Measurements from ENCODE around the gene SMIM29. TPM values are rescaled to one million over a fixed set of nuclear protein-coding genes. Genes with fewer than 3 reads are reported as not detected.

Gene SMIM29
- total and polyA plus RNA-seq, 2 donors (not counting 3 experiments of a cell fraction or from before 2014, with no cell fraction given), result 37.6 to 75.2 TPM

- H3K27me3 ChIP-seq (ENCODE audit: control insufficient read depth in 2 of 2, insufficient read depth in 2 of 2, low read length in 2 of 2), result no peaks in the 10 kb centered on the region
- H3K9me3 ChIP-seq (replicated peaks; ENCODE audit: control insufficient read depth, insufficient read depth, low read length), result no peaks in the 10 kb centered on the region
- dilution Hi-C loops (cut with MboI; ENCODE audit: extremely low pct_ligation_motif_present, low sequenced_read_pairs) (no loop called here), intact Hi-C loops (cut with micrococcal nuclease) (no loop called here)
- no peak overlapping the region for H3K4me3 ChIP-seq (replicated peaks in 1 of 3; ENCODE audit: insufficient read depth in 1 of 3, low read depth in 1 of 3, low read length in 3 of 3)
- H3K4me2 ChIP-seq (ENCODE audit: insufficient read depth, low read length), result no peak overlapping the region
- CTCF ChIA-PET, result interaction anchor here (1.4 kb wide), 1 partner anchor 34 kb away, joined by 7 read pairs; no protein-coding TSS in a partner anchor
- no peaks in the 10 kb centered on the region for H3K36me3 ChIP-seq (ENCODE audit: control insufficient read depth in 2 of 2, extremely low read depth in 1 of 2, insufficient read depth in 2 of 2, low read length in 2 of 2)
- H4K20me1 ChIP-seq (replicated peaks; ENCODE audit: control insufficient read depth, extremely low read depth, insufficient read depth, low read length), result no peaks in the 10 kb centered on the region
- H3K79me2 ChIP-seq (ENCODE audit: control insufficient read depth, insufficient read depth, low read length), result no peaks in the 10 kb centered on the region
- no peak overlapping the region for H3K27ac ChIP-seq (ENCODE audit: insufficient read depth, low read depth, low read length)
- BruUV-seq (replicated peaks), result no TSS peak
- no peak for FAIRE-seq
- POLR2A ChIA-PET, result no interaction called here
- no peak for DNase-seq (ENCODE audit: low read depth, low spot score)
- H3K9ac ChIP-seq (replicated peaks; ENCODE audit: extremely low read depth, insufficient read depth, low read length), result no peak overlapping the region
- no peaks in the 10 kb centered on the region for H3K4me1 ChIP-seq (ENCODE audit: control insufficient read depth, extremely low read depth, insufficient read depth, low read length)
- no peaks in the 10 kb centered on the region for H3K9me1 ChIP-seq (replicated peaks; ENCODE audit: control insufficient read depth, extremely low read depth, insufficient read depth, low read length)
- no peak overlapping the region for H2AFZ ChIP-seq (ENCODE audit: low read depth, low read length)
- TF ChIP-seq MAX (IDR thresholded peaks at IDR 0.05; ENCODE audit: insufficient read depth, insufficient read length), result no peak
- TF ChIP-seq POLR2A (IDR thresholded peaks at IDR 0.05; ENCODE audit: low read depth, low read length), result no peak
- no peak for TF ChIP-seq FOS (IDR thresholded peaks at IDR 0.05; ENCODE audit: borderline replicate concordance, insufficient read depth, low read length)
- TF ChIP-seq CTCF (IDR thresholded peaks at IDR 0.05; ENCODE audit: extremely low read depth in 1 of 2, insufficient read depth in 1 of 2, low read depth in 1 of 2, low read length in 2 of 2), result no peak
- TF ChIP-seq EZH2 (IDR thresholded peaks at IDR 0.05; ENCODE audit: borderline replicate concordance, low read depth, low read length, severe bottlenecking), result no peak
- no peak for TF ChIP-seq GATA2 (IDR thresholded peaks at IDR 0.05; ENCODE audit: insufficient read depth, insufficient read length, low read depth, low read length)
- no peak for TF ChIP-seq MYC (IDR thresholded peaks at IDR 0.05; ENCODE audit: low read depth, low read length)
- TF ChIP-seq JUN (IDR thresholded peaks at IDR 0.05; ENCODE audit: borderline replicate concordance, insufficient read depth, insufficient read length, low read depth), result no peak
- no peak for TF ChIP-seq POLR2AphosphoS5 (IDR thresholded peaks at IDR 0.05; ENCODE audit: insufficient read depth, low read depth, low read length)
Observed at GRCh38 chr6:34229877-34230276, 18.9 kb downstream of the SMIM29 start.
